Measurements from ENCODE around the gene DYNC1I1.

Gene DYNC1I1

DNA sequence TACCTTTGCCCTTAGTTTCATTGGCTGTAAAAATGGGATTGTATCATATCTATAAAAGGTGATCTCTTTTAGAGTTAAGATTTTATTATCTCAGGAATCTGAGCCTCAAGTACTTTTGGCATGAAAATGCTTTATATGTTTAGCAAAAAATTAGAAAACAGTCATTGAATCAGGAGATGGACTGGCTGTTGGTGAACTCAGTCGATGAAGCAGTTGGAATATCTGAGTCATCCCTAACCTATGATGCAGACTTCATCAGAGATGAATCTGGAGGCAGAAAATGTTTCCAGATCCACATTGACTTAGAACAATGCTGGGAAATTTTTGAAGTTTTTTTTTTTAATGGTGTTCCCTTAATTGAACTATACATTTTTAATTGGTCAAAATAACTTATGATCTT, 321.1 kb downstream of the DYNC1I1 start:
- no peak for DNase-seq

DNA sequence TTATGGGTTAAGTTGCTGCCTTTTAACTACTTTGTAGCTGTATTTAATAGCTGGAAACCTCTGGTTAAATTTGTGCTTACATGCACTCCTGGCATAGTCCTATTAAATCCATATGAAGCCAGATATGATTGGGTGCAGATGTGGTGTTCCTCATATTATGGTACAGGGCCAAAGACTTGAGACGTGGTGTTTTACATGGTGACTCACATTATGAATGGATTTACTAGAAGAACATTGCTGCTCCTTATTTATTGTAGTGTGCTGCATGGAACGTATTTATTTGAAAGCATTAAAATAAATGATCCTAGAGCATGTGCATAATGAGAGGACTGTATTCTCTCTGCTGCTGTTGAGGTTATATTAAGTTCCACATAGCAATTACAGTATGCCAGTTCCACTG, 325.5 kb downstream of the DYNC1I1 start:
- DNase-seq: no peak

DNA sequence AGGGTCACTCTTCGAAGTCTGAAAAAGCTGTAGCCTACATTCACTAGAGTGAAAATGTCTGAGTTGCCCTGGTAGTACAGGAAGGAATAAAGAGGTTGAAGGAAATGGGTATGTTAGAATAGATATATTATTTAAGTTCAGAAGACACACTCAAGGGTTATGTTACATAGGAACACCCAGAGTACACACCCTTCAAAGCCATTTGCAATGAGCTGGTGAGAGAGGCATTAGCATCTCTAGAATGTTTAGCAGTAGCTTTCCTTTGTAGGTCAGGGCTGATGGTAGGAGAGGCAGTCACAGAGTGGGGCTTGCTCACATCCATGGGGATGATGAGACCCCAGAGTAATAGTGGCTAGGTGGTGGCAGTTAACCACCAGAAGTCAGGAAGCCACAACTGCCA, 328.4 kb downstream of the DYNC1I1 start:
- DNase-seq: no peak

DNA sequence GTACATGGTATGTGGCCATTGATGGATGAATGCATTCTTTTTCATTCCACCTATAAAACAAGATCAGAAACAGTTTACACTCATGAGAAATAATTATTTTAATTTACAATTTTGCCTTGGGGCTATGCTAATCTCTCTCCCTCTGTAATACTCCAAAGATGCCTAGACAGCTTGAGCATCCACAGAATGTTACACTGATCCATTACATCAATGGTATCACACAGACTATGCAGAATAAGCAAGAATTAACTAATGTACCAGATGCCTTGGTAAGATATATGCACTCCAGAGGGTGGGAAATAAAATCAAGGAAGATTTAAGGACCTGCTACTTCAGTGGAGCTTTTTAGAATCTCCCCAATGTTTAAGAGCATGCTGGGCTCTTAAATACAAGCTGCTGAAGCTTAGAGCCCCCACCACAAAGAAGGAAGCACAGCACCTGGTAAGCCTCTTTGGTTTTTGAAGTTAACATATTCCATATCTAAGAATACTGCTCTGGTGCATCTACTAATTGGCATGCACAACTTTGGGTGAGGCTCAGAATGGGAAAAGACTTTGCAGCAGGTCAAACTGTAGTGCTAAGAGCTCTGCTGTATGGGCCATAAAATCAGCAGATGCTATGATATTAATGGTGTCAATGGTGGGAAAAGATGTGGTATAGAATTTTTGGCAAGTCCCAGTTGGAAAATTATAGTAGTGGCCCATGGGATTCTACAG, 329.9 kb downstream of the DYNC1I1 start:
- DNase-seq: no peak

DNA sequence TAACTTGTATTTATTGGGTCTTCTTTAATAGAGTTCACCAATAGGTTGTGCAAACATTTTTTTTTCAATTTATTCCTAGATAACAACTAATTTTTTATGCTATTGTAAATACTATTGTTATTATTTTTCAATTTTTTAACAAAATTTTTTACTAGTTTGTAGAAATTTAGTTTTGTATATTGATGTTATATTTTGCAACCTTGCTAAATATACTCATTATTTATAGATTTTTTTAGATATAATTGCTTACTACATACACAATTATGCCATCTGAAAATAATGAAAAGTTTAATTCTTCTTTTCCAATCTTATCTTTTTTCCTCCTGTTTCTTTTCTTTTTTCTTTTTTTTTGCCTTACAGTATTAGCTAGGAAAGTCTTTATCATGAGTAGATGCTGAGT, 332.6 kb downstream of the DYNC1I1 start:
- no peak for DNase-seq

DNA sequence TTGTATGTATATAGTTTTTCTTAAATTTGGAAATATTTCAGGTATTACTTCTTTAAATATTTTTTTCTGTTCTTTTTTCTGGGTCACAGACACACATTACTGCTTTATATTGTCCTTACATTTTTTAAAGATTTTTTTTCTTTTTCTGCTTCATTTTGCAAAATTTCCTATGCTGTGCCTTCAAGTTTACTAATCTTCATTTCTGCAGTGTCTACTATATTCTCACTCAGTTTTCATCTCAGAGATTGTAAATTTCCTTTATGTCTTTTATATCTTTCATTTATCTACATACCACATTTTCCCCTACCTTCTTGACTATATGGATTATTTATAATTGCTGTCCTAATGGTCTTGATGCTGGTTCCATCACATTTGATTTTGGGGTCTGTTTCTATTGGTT, 339.1 kb downstream of the DYNC1I1 start:
- no peak for DNase-seq

DNA sequence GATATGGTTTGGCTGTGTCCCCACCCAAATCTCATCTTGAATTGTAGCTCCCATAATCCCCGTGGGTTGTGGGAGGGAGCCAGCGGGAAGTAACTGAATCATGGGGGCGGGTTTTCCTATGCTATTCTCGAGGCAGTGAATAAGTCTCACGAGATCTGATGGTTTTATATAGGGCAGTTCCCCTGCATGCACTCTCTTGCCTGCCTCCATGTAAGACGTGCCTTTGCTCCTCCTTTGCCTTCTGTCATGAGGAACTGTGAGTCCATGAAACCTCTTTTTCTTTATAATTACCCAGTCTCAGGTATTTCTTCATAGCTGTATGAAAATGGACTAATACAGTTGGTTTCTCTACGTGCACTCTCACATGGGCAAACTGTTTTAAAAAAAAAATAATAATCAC, 341.8 kb downstream of the DYNC1I1 start:
- DNase-seq: no peak

DNA sequence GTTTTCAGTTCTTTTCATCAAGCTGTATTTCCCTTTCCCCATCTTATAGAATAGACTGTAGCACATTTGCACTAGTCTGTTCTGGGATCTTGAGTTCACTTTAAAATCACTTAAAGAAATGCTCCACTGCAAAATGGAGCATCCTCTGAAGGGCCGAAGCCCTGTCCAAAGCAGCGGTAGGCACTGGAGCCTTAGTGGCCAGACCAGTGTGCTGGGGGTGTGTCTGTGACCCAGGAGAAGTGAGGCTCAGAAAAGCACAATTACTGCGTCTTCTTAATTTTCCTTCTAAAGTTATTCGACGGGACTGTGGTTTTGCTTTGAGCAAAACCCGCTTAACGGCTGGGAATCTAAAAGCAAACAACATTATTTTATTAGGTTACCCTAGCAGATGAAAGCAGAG, 343.8 kb downstream of the DYNC1I1 start:
- DNase-seq: no peak

DNA sequence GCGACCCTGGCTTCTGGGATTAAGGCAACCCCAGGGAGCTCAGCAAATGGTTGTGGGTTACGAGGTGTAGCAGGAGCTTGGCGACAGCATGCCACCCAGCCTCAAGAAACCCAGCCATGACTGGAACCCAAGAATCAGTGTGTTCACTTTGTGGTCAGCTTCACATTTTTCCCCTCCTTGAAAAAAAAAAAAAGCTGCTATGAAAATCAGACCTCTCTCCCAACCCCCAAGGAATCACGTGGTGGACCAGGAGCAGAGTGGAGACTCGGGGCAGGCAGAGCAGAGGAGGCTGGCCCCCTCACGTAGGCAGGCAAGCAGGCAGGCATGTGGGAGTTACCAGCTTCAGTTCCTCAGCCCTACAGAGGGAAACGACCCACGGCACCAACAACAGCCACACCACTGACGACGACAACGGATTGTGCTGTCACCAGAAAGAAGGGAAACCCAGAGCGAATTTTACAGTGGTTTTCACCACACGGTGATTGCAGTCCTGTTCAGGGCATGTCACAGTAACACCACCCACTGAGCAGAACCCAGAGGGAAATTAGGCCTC, 346.2 kb downstream of the DYNC1I1 start:
- no peak for DNase-seq

DNA sequence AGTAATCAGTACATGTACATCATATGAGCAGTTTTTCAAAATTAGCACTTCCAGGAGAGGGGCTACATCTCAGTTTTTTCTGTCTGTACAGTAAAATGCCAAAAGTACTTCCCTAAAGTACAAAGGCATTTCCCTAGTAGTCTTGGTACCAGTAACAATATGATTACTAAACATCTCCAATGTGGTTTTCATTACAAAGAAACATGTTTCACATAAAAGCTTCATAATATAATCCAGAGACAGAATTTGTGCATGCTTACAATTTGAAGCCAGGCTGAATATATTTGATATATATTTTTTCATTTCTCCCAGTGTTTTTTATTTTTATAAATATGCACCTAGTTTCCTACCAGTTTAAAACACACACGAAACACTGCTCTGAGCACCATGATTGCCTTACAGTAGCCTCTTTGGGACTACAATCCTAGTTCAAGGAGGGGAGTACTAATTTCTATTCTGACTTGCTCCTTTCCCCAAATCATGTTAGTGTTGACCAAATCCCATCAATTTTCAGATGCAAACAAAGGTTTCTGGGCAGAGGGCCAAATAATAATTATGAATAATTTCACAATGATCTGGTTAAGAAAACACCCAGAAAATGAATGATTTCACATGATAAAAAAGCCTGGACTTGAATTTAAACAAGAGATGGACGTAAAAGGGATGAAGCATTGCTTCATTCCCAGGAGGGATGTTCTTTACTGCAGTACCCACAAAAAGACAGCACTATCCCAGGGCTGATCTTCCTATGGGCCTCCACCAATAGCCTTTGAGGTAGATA, 348.3 kb downstream of the DYNC1I1 start:
- no peak for DNase-seq

DNA sequence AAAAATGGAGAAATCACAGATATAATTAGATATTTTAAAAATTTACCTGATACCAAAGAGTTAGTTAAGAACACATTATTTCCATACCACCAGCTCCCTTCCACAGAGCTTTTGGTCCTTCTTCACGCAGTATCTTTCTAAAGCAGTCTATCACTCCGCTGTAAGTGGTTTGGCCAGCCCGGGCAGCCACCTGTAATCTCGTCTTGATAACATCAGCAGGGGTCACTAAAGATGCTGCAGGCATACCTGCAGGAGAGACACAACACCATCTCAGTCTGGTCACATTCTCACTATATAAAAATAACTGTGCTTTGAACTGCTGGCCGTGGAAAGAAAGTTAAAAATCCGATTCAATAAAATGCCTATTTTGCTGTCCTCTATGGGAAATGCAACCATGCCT, 349.4 kb downstream of the DYNC1I1 start:
- no peak for DNase-seq

DNA sequence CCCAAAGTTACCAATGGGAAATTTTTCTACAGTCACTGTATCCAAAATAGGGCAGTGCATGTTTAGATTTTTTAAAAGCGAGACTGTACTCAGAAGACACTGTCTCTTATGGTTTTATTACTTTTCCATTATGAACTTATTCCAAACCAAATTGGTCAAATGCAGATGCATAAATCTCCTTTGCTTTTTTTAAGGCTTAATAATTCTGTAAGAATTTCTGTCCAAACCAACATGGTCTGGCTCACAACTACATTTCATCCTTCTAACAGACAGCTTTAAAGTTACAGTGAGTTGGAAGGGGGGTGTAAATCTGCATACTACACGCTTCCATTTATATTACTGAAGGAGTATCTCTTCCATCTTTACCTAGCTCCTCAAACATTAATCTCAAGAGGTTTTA, 350.4 kb downstream of the DYNC1I1 start:
- no peak for DNase-seq

DNA sequence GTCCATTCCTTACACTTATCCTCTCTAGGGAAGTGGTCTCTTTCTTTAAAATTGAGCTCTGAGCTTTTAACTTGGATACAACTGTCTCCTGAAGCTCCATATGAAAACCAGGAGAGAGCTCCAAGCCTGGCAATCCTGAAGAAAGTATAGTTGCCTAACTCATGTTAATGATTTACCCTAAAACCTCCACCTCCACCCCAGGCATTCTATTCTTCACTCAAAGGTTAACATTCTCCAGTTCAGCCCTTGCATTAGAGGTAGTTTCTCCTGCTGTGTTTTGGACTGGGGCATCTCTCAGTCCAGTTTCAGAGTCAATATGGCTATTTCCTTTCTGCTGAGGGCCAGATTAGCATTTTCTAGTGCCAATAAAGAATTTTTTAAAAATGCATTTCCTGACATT, 354.0 kb downstream of the DYNC1I1 start:
- DNase-seq: no peak

DNA sequence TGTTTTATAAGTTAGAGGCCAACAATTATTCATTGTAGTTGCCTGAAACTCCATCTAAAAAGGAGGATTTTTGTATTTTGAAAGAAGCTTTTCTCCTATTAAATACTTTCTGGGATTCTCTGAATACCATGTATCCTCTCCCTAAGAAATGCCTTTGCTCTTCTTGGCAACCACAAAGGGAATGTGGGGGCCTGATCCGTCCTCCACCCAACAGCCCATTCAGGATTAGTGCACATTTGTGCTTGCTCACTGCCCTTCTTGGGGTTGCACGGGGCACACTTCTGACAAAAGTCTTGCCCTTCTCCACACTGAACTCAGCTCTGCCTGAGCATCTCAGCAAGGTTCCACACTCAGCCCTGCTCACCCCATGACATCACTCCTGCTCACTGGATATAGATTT, 355.4 kb downstream of the DYNC1I1 start:
- no peak for DNase-seq

DNA sequence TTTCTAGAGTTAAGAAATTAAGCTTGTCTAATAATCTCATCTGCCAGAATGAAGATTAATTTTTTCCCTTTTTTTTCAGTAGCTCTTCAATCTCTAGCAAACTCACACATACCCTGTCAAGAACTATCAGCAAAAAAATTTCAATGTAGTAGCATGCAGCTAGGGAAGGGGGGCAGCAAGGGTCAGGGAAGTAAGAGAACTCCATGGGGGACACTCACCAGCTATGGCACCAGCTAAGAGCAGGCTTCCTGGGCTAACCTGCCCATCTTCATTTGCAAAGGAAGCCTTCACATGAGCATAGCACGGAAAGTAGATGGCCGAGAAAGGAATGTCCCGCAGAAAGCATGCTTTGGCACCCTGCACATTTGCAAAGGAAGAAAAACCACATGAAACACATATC, 359.2 kb downstream of the DYNC1I1 start:
- no peak for DNase-seq

DNA sequence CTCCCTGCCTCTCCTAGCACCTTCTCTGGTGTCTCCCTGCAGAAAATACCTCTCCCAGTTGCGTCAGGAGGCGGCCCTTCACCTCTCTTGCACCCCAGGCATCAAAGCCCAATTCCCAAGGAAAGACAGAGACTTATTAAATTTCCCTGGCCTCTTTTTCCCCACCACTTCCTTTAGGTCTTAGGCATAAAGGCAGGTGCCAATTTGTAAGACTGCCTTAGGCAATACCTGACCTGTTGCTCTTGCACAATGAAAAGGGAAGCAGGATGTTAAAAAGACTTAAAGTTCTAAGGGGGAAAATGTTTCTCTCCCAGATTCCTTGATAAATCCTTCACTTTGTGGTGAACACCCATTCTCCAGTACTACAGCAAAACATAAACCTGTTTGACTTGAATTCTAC, 362.9 kb downstream of the DYNC1I1 start:
- DNase-seq: no peak

DNA sequence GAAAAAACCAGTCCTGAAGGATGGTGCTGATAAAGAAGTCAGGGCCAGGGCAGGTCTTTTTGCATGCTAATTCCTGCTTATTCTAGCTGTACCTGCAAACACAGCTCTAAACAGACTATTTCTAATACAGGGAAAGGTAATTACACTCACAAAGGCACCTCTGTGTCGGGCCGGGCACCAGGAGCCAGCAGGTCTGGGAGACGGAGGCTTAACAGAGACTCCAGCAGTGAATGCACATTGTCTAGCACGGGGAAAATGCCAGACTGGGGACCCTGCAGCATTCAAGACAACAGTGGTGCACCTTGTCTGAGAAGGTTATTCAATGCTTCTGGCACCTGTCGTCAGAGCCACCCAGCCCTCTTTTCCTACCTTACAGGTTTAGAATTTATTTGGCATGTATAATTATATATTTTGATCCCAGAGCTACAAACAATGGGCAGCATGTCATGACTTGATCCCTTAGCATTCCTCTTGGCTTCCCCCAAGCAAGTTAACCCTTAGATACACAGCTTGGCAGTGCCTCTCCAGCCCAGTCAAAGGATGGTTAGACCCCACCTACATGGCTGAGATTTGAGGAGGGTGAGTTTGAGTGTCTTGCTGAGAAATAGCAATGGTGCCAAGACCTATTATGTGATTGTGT, 364.4 kb downstream of the DYNC1I1 start:
- no peak for DNase-seq

DNA sequence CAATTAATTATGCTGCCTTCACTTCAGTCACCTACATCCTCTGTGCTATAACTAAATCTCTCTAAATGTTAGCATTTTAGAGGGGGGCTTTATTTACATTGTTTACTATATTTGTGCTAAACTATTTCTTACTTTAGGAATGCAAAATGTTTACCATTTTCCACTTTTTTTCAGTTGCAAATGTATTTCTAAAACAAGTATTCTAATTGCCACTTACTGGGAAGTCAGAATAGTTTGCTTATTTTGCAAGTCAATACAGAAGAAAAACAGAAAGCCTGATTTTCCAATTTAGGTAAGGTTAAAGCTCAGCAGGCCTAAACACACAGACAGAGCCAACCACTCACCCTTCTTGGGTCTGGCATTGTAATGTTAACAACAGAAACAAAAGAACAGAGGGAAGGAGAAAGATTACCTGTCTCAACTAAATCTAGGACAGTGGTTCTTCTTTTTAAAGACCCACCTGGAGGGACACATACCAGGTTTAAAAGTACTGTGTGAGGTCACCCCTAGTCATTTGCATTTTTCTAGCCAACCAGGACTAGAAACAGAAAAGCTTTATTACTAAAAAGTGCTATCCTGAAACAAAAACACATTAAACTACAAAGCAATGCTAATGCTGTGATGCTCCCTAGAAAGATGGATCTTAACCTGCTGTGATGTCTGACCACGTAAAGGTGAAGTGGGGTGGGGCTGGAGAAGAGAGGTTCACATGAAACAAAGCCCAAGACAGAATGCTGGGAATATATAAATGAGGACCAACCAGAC, 371.3 kb downstream of the DYNC1I1 start:
- no peak for DNase-seq

DNA sequence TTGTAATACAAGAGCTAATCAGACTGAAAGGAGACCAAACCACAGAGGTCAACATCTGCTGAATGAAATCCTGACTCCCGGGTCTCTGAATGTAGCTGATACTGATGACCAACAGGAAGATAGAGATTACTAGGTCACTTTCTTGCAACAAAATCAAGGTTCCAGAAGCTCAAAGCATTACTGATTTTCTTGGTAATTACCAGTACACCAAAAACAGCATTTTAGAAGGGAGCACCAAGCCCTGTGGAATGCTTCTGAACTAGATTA, 371.8 kb downstream of the DYNC1I1 start:
- DNase-seq: no peak

All from GF-D8 (cell line).